Liver (tissue), 3 donors: ENCODE measurements around the gene SGMS1.

Experiments used
- EGR1 ChIP-seq, 2 donors: IDR thresholded peaks; 2 replicates each; pipeline ENCODE4 v1.6.1; 2016 to 2018; ENCODE audit warnings: antibody characterized with exemption in 2 of 2, low read depth in 2 of 2
- FOXA1 ChIP-seq: IDR thresholded peaks from 2 replicates; pipeline ENCODE4 v1.6.1; 2016; ENCODE audit warnings: antibody characterized with exemption
- HNF4A ChIP-seq, 2 donors: conservative IDR thresholded peaks; 2 replicates each; pipeline ENCODE4 v1.6.1; 2016; ENCODE audit warnings: antibody characterized with exemption in 2 of 2, mild to moderate bottlenecking in 2 of 2
- JUND ChIP-seq, 2 donors: IDR thresholded peaks; 2 replicates each; pipeline ENCODE4 v1.6.1; 2016; ENCODE audit warnings: antibody characterized with exemption in 2 of 2
- RAD21 ChIP-seq, 2 donors: IDR thresholded peaks; 2 replicates each; pipeline ENCODE4 v1.6.1; 2016; ENCODE audit warnings: antibody characterized with exemption in 2 of 2, mild to moderate bottlenecking in 2 of 2
- RXRA ChIP-seq, 2 donors: IDR thresholded peaks; 2 replicates each; pipeline ENCODE4 v1.6.1; 2017 to 2018; ENCODE audit warnings: antibody characterized with exemption in 2 of 2, mild to moderate bottlenecking in 1 of 2
- SP1 ChIP-seq: IDR thresholded peaks from 2 replicates; pipeline ENCODE4 v1.6.1; 2018; ENCODE audit warnings: antibody characterized with exemption, mild to moderate bottlenecking
- TAF1 ChIP-seq: conservative IDR thresholded peaks from 2 replicates; pipeline ENCODE4 v1.6.1; 2016; ENCODE audit warnings: antibody characterized with exemption, mild to moderate bottlenecking
- YY1 ChIP-seq: IDR thresholded peaks from 2 replicates; pipeline ENCODE4 v1.6.1; 2016; ENCODE audit warnings: antibody characterized with exemption, mild to moderate bottlenecking
- TF ChIP-seq, protein P1 (sequence below): IDR thresholded peaks from 2 replicates; pipeline ENCODE4 v1.6.1; 2016; ENCODE audit warnings: antibody characterized with exemption
- TF ChIP-seq, protein P2 (sequence below): fragments of 150-350 bp; IDR thresholded peaks from 2 replicates; pipeline ENCODE4 v1.5.1; 2017; ENCODE audit warnings: improper control_type of control experiment, low read depth, low read length; ENCODE audit not compliant: missing input control
- TF ChIP-seq, protein P3 (sequence below): IDR thresholded peaks from 2 replicates; pipeline ENCODE4 v1.6.1; 2016; ENCODE audit warnings: antibody characterized with exemption
- TF ChIP-seq, protein P4 (sequence below): IDR thresholded peaks from 2 replicates; pipeline ENCODE4 v1.6.1; 2016; ENCODE audit warnings: antibody characterized with exemption, mild to moderate bottlenecking
- TF ChIP-seq, protein P5 (sequence below): IDR thresholded peaks from 2 replicates; pipeline ENCODE4 v1.6.1; 2016; ENCODE audit warnings: antibody characterized with exemption
- donor health status: healthy.
- donor health status: healthy.

DNA sequence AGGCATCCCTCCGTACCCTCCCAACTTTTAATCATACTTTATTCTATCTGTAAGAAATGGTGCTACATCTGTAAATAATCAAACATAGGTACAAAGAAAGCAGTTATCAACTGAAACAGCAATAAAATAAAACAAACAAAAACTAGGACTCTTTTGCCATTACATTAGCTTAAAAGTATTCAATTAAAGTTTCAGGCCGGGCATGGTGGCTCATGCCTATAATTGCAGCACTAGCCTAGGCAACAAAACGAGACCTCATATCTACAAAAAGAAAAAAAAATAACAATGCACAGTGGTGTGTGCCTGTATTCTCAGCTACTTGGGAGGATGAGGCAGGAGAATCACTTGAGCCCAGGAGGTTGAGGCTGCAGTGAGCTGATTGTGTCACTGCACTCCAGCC is 161.9 kb downstream of the SGMS1 start:
- TF ChIP-seq, protein P1, sequence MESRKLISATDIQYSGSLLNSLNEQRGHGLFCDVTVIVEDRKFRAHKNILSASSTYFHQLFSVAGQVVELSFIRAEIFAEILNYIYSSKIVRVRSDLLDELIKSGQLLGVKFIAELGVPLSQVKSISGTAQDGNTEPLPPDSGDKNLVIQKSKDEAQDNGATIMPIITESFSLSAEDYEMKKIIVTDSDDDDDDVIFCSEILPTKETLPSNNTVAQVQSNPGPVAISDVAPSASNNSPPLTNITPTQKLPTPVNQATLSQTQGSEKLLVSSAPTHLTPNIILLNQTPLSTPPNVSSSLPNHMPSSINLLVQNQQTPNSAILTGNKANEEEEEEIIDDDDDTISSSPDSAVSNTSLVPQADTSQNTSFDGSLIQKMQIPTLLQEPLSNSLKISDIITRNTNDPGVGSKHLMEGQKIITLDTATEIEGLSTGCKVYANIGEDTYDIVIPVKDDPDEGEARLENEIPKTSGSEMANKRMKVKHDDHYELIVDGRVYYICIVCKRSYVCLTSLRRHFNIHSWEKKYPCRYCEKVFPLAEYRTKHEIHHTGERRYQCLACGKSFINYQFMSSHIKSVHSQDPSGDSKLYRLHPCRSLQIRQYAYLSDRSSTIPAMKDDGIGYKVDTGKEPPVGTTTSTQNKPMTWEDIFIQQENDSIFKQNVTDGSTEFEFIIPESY = no peak
- TF ChIP-seq, protein P2, sequence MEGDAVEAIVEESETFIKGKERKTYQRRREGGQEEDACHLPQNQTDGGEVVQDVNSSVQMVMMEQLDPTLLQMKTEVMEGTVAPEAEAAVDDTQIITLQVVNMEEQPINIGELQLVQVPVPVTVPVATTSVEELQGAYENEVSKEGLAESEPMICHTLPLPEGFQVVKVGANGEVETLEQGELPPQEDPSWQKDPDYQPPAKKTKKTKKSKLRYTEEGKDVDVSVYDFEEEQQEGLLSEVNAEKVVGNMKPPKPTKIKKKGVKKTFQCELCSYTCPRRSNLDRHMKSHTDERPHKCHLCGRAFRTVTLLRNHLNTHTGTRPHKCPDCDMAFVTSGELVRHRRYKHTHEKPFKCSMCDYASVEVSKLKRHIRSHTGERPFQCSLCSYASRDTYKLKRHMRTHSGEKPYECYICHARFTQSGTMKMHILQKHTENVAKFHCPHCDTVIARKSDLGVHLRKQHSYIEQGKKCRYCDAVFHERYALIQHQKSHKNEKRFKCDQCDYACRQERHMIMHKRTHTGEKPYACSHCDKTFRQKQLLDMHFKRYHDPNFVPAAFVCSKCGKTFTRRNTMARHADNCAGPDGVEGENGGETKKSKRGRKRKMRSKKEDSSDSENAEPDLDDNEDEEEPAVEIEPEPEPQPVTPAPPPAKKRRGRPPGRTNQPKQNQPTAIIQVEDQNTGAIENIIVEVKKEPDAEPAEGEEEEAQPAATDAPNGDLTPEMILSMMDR = no peak
- TF ChIP-seq, protein P3, sequence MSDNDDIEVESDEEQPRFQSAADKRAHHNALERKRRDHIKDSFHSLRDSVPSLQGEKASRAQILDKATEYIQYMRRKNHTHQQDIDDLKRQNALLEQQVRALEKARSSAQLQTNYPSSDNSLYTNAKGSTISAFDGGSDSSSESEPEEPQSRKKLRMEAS = no peak
- no peak for TF ChIP-seq RXRA (IDR thresholded peaks at IDR 0.05)
- TF ChIP-seq SP1 = no peak
- TF ChIP-seq TAF1 = no peak
- TF ChIP-seq HNF4A (conservative IDR thresholded peaks at IDR 0.05) = no peak
- no peak for TF ChIP-seq JUND (IDR thresholded peaks at IDR 0.05)
- TF ChIP-seq, protein P4, sequence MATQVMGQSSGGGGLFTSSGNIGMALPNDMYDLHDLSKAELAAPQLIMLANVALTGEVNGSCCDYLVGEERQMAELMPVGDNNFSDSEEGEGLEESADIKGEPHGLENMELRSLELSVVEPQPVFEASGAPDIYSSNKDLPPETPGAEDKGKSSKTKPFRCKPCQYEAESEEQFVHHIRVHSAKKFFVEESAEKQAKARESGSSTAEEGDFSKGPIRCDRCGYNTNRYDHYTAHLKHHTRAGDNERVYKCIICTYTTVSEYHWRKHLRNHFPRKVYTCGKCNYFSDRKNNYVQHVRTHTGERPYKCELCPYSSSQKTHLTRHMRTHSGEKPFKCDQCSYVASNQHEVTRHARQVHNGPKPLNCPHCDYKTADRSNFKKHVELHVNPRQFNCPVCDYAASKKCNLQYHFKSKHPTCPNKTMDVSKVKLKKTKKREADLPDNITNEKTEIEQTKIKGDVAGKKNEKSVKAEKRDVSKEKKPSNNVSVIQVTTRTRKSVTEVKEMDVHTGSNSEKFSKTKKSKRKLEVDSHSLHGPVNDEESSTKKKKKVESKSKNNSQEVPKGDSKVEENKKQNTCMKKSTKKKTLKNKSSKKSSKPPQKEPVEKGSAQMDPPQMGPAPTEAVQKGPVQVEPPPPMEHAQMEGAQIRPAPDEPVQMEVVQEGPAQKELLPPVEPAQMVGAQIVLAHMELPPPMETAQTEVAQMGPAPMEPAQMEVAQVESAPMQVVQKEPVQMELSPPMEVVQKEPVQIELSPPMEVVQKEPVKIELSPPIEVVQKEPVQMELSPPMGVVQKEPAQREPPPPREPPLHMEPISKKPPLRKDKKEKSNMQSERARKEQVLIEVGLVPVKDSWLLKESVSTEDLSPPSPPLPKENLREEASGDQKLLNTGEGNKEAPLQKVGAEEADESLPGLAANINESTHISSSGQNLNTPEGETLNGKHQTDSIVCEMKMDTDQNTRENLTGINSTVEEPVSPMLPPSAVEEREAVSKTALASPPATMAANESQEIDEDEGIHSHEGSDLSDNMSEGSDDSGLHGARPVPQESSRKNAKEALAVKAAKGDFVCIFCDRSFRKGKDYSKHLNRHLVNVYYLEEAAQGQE = no peak
- no peak for TF ChIP-seq EGR1 (IDR thresholded peaks at IDR 0.05; ENCODE audit: low read depth in 2 of 2)
- no peak for TF ChIP-seq RAD21 (IDR thresholded peaks at IDR 0.05)
- TF ChIP-seq YY1 = no peak
- TF ChIP-seq, protein P5, sequence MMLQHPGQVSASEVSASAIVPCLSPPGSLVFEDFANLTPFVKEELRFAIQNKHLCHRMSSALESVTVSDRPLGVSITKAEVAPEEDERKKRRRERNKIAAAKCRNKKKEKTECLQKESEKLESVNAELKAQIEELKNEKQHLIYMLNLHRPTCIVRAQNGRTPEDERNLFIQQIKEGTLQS = no peak
- no peak for TF ChIP-seq FOXA1
